Activated CD8-positive, alpha-beta T cell treated with anti-CD3 and anti-CD28 coated beads, Interleukin-2, amount 10 ng/mL, durations not matched to agents 7 days and 5 days (primary cell): Measurements from ENCODE around the gene UBE2G1. TPM values are rescaled to one million over a fixed set of nuclear protein-coding genes. Genes with fewer than 3 reads are reported as not detected.
A peak's percentile ranks its signal among the peaks of the same experiment; 100 is the strongest.
"Not testable (repeated sequence)": the region's sequence is repeated elsewhere in the genome, so short reads cannot be mapped to it uniquely, and the experiment has no call there.

Experiments
- ATAC-seq: fragments of 150-1000 bp; cut with Tn5 transposase; one replicate; pipeline ENCODE4 v1.10.0; 2021; ENCODE audit warnings: moderate library complexity
- CTCF ChIA-PET: fragments of 350-600 bp; sonication (Branson Sonifier 250); formaldehyde crosslinking; loops from one replicate; lab custom pipeline; 2021; ENCODE audit warnings: antibody characterized with exemption; lab: Charles Lee
- POLR2A ChIA-PET: fragments of 350-600 bp; sonication (Branson Sonifier 250); formaldehyde crosslinking; loops from one replicate; lab custom pipeline; 2021; ENCODE audit warnings: antibody characterized with exemption; lab: Charles Lee
- DNase-seq: peaks from one replicate; pipeline ENCODE4 v3.0.0-alpha.2; 2020
- H3K27ac Mint-ChIP-seq: one replicate; pipeline ENCODE4 v1.8.0; 2021; ENCODE audit warnings: mild to moderate bottlenecking, mixed read lengths
- H3K27me3 Mint-ChIP-seq: one replicate; pipeline ENCODE4 v1.8.0; 2021; ENCODE audit warnings: low read depth, mixed read lengths
- H3K36me3 Mint-ChIP-seq: one replicate; pipeline ENCODE4 v1.8.0; 2021; ENCODE audit warnings: low read depth, mixed read lengths
- H3K4me1 Mint-ChIP-seq: one replicate; pipeline ENCODE4 v1.8.0; 2021; ENCODE audit warnings: low read depth, mixed read lengths
- H3K4me3 Mint-ChIP-seq: one replicate; pipeline ENCODE4 v1.8.0; 2021; ENCODE audit warnings: mild to moderate bottlenecking, mixed read lengths
- H3K9me3 Mint-ChIP-seq: one replicate; pipeline ENCODE4 v1.8.0; 2022; ENCODE audit warnings: mixed read lengths; ENCODE audit not compliant: insufficient read depth
- total RNA-seq, 2 experiments: library from RNA; stranded (reverse); gene quantifications; one replicate each; pipeline ENCODE4 v1.2.3, GENCODE V29; 2021

Gene UBE2G1
- total RNA-seq, 2 experiments from 2014 or later, result 69.1 TPM

DNA sequence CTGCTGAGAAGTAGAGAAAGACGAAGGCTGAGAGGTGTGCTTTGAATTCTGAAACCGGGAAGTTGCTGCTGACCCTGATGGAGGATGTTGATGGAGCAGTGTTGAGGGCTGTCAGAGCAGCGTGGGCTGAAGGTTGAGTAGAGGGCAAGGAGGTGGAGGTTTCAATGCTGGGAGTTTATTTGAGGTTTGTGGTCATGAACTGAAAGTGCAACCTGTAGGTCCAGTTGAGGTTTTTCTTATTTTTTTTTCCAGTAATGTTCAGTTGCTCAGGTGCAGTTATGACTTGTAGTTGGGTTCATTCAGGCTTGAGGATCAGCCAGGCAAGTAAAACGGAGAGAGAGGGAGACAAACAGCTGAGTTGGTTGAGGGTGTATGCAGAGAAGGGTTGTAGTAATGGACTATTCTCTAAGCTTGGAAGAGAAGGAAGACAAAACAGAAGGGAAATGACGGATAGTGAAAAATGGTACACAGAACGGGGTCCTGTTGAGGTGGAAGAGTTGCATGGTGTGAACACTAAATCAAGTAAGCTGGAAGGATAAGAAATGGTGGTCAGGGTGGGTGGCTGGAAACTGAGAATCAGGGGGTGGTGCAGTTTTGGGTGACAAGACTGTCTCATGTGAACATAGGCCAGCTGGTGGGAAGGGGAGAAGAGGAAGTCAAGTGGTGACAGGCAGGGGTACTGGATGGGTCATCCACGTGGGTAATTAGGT lies 8.7 kb upstream of the UBE2G1 start:
- Mint-ChIP-seq H3K9me3 (no peaks in the 10 kb centered on the region), H3K27me3 (peaks cover 4% of the 10 kb centered on the region), H3K27ac (peak overlapping the region; percentile 84), H3K4me3 (peak overlapping the region; percentile 6), H3K36me3 (no peaks in the 10 kb centered on the region), H3K4me1 (peaks cover 33% of the 10 kb centered on the region)
- CTCF ChIA-PET, result interaction anchor here (1.1 to 1.3 kb wide), 2 partner anchors 46 to 126 kb away, joined by 3 to 4 read pairs; no protein-coding TSS in a partner anchor
- DNase-seq (peak; percentile 71), ATAC-seq (peak; percentile 90)
- POLR2A ChIA-PET, result interaction anchor here (1.0 to 2.0 kb wide), 3 partner anchors 9 to 112 kb away, joined by 3 to 9 read pairs (median 3); partner anchors contain the start of genes ANKFY1 and UBE2G1

DNA sequence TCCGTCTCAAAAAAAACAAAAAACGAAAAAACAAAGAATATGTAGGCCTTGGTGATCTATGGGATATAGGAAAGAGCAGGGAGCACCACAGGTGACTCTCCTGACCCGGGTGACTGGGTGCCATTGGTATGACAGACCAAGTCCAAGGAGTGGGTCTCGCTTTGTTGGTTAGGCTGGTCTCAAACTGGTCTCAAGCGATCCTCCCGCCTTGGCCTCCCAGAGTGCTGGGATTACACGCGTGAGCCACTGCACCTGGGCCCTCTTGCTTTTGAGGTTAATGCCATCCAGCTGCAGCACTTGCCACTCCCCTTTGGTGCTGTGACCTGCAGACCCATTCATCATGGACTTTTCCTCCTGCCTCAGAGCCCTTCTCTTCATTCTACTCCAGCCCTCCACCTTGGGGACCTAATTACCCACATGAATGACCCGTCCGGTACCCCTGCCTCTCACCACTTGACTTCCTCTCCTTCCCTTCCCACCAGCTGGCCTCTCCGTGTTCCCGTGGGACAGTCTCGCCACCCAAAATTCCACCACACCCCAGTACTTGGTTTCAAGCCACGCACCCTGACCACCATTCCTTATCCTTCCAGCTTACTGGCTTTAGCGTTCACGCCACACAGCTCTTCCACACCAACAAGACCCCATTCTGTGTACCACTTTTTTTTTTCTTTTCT lies 3.2 kb upstream of the UBE2G1 start:
- ChIA-PET CTCF (no interaction called here), POLR2A (interaction anchor here (0.6 kb wide), 1 partner anchor 87 kb away, joined by 3 read pairs; no protein-coding TSS in a partner anchor)
- no peak for ATAC-seq
- Mint-ChIP-seq H3K9me3 (no peaks in the 10 kb centered on the region), H3K36me3 (peaks cover 5% of the 10 kb centered on the region), H3K27ac (no peak overlapping the region), H3K27me3 (no peaks in the 10 kb centered on the region), H3K4me1 (peaks cover 29% of the 10 kb centered on the region), H3K4me3 (no peak overlapping the region)
- DNase-seq, result no peak

DNA sequence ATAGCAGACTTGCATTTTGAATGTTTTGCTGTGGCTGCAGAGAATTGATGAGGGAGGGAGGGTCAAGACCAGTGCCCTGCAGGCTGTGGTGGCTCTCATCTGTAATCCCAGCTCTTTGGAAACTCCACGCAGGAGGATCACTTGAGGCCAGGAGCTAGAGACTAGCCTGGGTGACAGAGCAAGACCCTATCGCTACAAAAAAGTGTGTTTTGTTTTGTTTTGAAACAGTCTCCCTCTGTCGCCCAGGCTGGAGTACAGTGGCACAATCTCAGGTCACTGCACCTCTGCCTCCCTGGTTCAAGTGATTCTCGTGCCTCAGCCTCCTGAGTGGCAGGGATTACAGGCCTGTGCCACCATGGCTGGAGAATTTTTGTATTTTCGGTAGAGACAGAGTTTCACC lies 1.9 kb upstream of the UBE2G1 start:
- no peaks in the 10 kb centered on the region for H3K27me3 Mint-ChIP-seq
- H3K4me3 Mint-ChIP-seq, result no peak overlapping the region
- no peak for ATAC-seq
- peaks cover 7% of the 10 kb centered on the region for H3K36me3 Mint-ChIP-seq
- CTCF ChIA-PET, result no interaction called here
- peaks cover 27% of the 10 kb centered on the region for H3K4me1 Mint-ChIP-seq
- H3K9me3 Mint-ChIP-seq, result no peaks in the 10 kb centered on the region
- POLR2A ChIA-PET, result no interaction called here
- H3K27ac Mint-ChIP-seq, result no peak overlapping the region
- DNase-seq, result no peak

DNA sequence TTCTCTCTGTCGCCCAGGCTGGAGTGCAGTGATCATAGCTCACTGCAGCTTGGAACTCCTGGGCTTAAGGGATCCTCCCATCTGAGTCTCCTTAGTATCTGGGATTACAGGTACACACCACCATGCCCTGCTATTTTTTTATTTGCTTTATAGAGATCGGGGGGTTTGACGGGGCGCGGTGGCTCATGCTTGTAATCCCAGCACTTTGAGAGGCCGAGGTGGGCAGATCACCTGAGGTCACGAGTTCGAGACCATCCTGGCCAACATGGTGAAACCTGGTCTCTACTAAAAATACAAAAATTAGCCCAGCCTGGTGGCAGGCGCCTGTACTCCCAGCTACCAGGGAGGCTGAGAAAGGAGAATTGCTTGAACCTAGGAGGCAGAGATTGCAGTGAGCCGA lies 702 bp upstream of the UBE2G1 start:
- CTCF ChIA-PET, DNase-seq, ATAC-seq, H3K27me3 Mint-ChIP-seq, H3K9me3 Mint-ChIP-seq: not testable (repeated sequence)
- POLR2A ChIA-PET, result interaction anchor here (1.0 to 1.5 kb wide), 2 partner anchors 27 to 224 kb away, joined by 3 to 11 read pairs; partner anchors contain the start of genes CYB5D2 and ZZEF1
- Mint-ChIP-seq H3K4me1 (peaks cover 36% of the 10 kb centered on the region), H3K4me3 (peak overlapping the region; percentile 76), H3K27ac (peak overlapping the region; percentile 39), H3K36me3 (peaks cover 14% of the 10 kb centered on the region)

DNA sequence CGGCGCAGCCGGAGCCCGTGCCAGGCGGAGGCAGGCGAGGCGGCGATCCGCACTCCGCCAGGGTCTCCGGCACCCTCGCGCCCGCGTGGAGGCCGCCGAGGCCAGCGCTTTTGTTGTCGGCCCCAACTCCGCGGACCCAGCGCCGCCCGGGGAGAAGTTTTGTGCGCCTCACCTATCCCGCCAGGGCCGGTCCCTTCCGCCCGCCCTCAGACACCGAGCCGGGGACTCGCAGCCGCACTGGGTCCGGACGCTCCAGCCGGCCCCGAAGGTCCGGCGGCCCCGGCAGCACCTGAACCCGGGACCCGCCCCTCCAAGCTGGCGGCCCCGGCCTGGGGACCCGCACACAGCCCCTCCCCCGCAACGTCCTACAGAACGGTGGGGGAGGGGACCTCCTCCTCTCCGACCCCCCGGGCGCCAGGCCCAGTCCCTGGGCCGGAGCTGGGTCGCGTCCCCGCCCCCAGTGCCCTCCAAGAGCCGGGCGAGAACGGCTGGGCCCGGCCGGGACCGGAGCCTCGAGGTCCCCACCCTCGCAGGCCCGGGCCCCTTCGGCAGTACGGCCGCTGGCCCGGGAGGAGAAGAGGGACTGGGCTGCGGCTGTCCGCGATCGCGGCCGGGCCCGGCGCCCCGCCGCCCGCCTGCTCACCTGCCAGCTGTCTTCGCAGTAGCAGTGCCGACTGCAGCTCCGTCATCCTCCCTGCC lies 698 bp downstream of the UBE2G1 start:
- no peaks in the 10 kb centered on the region for H3K9me3 Mint-ChIP-seq

DNA sequence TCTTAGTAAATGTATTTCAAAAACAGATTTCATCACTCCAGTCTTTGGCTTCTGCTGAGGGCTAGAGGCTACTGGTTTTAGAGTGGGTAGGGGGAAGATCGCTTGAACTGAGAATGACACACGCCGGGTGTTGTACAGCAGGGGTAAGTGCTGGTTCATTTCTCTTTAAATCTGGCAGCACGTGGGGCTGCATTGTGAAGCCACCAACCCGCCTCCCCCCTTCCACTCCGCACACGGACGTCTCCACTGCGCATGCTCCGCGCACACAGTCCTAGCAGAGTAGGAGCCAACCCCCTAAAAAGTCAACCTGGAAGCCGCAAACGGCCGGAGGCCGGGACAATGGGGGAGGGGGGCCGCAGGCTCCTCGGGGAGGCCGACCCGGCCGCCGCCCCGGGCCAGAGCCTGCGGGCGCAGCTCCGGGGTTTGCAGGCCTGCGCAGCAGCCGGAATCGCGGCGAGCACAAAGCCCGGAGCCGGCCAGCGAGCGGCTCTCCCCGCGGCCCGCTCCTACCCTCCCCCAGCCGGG lies 1.3 kb downstream of the UBE2G1 start:
- POLR2A ChIA-PET, result interaction anchor here (0.6 to 1.8 kb wide), 2 partner anchors 11 to 515 kb away, joined by 3 to 9 read pairs; no protein-coding TSS in a partner anchor
- H3K27me3 Mint-ChIP-seq, result no peaks in the 10 kb centered on the region

More for the DNA sequence above, 698 bp downstream of the UBE2G1 start:
- Mint-ChIP-seq H3K27me3 (no peaks in the 10 kb centered on the region), H3K36me3 (peaks cover 20% of the 10 kb centered on the region), H3K4me3 (peak overlapping the region; percentile 76), H3K4me1 (peaks cover 38% of the 10 kb centered on the region), H3K27ac (peak overlapping the region; percentile 96)
- ChIA-PET POLR2A (interaction anchor here (0.6 to 1.8 kb wide), 7 partner anchors 10 to 515 kb away, joined by 3 to 11 read pairs (median 3); partner anchors contain the start of genes CYB5D2, MYBBP1A and ZZEF1), CTCF (interaction anchor here (1.3 kb wide), 1 partner anchor 47 kb away, joined by 3 read pairs; no protein-coding TSS in a partner anchor)
- peak; percentile 17 for ATAC-seq
- DNase-seq, result peak; percentile 54

DNA sequence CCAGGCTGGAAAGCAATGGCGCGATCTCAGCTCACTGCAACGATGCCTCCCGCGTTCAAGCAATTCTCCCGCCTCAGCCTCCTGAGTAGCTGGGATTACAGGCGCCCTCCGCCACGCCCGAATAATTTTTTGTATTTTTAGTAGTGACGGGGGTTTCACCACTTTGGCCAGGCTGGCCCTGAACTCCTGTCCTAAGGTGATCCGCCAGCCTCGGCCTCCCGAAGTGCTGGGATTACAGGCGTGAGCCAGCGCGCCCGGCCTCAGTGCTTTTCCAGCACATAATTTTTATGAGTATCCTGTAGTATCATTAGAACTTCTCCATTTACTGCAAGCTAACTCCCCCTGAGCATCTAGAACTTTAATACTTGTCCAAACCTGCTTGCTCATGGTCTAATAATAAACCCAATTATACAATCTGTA lies 1.8 kb downstream of the UBE2G1 start:
- ChIA-PET CTCF (interaction anchor here (1.3 kb wide), 1 partner anchor 67 kb away, joined by 3 read pairs; no protein-coding TSS in a partner anchor), POLR2A (no interaction called here)
- DNase-seq, result no peak
- no peaks in the 10 kb centered on the region for H3K9me3 Mint-ChIP-seq
- H3K27me3 Mint-ChIP-seq, result no peaks in the 10 kb centered on the region
- peak overlapping the region; percentile 90 for H3K4me3 Mint-ChIP-seq
- peak overlapping the region; percentile 92 for H3K27ac Mint-ChIP-seq
- H3K4me1 Mint-ChIP-seq, result peaks cover 33% of the 10 kb centered on the region
- ATAC-seq, result no peak
- peaks cover 22% of the 10 kb centered on the region for H3K36me3 Mint-ChIP-seq

More for the DNA sequence above, 1.3 kb downstream of the UBE2G1 start:
- Mint-ChIP-seq H3K9me3 (no peaks in the 10 kb centered on the region), H3K36me3 (peaks cover 22% of the 10 kb centered on the region), H3K27ac (peak overlapping the region; percentile 92), H3K4me3 (peak overlapping the region; percentile 90), H3K4me1 (peaks cover 35% of the 10 kb centered on the region)
- DNase-seq, result peak; percentile 93
- ATAC-seq, result peak; percentile 67
- CTCF ChIA-PET, result interaction anchor here (1.3 kb wide), 1 partner anchor 67 kb away, joined by 3 read pairs; no protein-coding TSS in a partner anchor

DNA sequence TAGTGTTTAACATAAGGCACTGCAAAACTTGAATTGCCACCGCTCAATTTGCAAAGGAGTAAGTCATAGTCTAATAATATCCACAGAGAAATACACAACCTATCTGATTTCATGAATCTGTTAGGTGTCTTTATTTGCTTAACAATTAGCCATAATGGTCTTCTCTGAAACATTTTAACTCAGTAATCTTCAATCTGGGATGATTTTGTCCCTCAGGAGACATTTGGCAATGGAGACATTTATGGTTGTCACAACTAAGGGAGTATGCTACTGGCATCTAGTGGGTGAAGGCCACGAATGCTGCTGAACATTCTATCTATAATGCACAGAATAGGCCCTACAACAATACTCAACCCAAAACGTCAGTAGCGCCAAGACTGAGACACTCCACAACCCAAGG lies 4.3 kb downstream of the UBE2G1 start:
- Mint-ChIP-seq H3K4me3 (no peak overlapping the region), H3K27me3 (no peaks in the 10 kb centered on the region), H3K4me1 (peaks cover 39% of the 10 kb centered on the region), H3K27ac (no peak overlapping the region), H3K9me3 (no peaks in the 10 kb centered on the region), H3K36me3 (peaks cover 23% of the 10 kb centered on the region)
- POLR2A ChIA-PET, result no interaction called here
- CTCF ChIA-PET, result no interaction called here
- ATAC-seq (no peak), DNase-seq (no peak)

DNA sequence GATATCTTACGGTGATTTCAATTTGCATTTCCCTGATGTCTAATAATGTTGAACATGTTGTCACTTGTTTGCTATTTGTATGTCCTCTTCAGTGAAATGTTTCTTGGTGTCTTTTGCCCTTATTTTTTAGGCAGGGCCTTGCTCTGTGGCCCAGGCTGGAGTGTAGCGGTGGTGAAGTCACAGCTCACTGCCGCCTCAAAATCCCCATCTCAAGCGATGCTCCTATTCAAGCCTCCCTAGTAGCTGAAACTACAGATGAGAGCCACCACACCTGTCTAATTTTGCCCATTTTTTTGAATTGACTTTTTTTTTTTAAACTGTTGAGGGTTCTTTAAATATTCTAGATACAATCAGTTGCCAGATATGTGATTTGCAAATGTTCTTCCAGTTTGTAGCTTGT lies 8.3 kb downstream of the UBE2G1 start:
- H3K9me3 Mint-ChIP-seq, result no peaks in the 10 kb centered on the region
- CTCF ChIA-PET, result interaction anchor here (1.5 kb wide), 1 partner anchor 142 kb away, joined by 3 read pairs; no protein-coding TSS in a partner anchor
- ATAC-seq (no peak), DNase-seq (no peak)
- no peak overlapping the region for H3K4me3 Mint-ChIP-seq
- POLR2A ChIA-PET, result no interaction called here
- H3K27ac Mint-ChIP-seq, result no peak overlapping the region
- no peaks in the 10 kb centered on the region for H3K27me3 Mint-ChIP-seq
- H3K4me1 Mint-ChIP-seq, result peaks cover 25% of the 10 kb centered on the region
- peaks cover 20% of the 10 kb centered on the region for H3K36me3 Mint-ChIP-seq

DNA sequence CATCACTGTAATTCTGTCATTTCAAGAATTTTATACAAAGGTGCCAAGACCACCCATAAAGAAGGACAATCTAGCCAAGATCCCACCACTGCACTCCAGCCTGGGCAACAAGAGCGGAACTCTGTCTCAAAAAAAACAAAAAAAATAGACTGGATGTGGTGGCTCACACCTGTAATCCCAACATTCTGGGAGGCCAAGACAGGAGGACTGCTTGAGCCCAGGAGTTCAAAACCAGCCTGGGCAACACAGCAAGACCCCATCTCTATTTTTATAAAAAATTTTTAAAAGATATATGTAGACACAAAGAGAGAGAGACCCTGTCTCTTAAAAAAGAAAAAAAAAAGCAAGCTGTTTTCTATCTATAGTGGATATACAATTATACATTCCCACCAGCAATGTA lies 8.8 kb downstream of the UBE2G1 start:
- ATAC-seq (no peak), DNase-seq (no peak)
- Mint-ChIP-seq H3K4me1 (peaks cover 22% of the 10 kb centered on the region), H3K36me3 (peaks cover 18% of the 10 kb centered on the region), H3K27ac (no peak overlapping the region), H3K4me3 (no peak overlapping the region), H3K9me3 (no peaks in the 10 kb centered on the region), H3K27me3 (no peaks in the 10 kb centered on the region)
- POLR2A ChIA-PET, result no interaction called here
- CTCF ChIA-PET, result interaction anchor here (1.5 kb wide), 1 partner anchor 142 kb away, joined by 3 read pairs; no protein-coding TSS in a partner anchor
